ENCODE results near the gene BRINP1.

DNA sequence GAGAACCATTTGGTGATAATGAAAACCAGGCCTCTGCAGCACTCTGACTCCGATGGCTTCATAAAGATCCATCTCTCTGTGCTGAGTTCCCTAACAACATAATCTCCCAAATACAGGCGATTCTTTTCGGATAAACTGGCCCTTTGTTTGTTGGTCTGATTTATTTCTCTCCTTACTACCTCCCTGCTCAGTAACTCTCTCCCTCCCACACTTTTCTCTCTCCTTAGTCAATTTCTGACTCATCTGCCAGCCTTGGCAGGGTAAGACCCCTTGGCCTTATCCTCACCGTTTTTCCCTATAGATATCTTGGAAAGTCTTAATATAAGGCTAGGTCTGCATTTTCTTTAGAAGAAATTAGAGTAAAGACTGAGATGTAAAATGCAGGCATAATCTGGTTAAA lies 128.7 kb downstream of the BRINP1 start:
- TF ChIP-seq, protein P1, sequence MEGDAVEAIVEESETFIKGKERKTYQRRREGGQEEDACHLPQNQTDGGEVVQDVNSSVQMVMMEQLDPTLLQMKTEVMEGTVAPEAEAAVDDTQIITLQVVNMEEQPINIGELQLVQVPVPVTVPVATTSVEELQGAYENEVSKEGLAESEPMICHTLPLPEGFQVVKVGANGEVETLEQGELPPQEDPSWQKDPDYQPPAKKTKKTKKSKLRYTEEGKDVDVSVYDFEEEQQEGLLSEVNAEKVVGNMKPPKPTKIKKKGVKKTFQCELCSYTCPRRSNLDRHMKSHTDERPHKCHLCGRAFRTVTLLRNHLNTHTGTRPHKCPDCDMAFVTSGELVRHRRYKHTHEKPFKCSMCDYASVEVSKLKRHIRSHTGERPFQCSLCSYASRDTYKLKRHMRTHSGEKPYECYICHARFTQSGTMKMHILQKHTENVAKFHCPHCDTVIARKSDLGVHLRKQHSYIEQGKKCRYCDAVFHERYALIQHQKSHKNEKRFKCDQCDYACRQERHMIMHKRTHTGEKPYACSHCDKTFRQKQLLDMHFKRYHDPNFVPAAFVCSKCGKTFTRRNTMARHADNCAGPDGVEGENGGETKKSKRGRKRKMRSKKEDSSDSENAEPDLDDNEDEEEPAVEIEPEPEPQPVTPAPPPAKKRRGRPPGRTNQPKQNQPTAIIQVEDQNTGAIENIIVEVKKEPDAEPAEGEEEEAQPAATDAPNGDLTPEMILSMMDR (IDR thresholded peaks at IDR 0.05) = no peak
- TF ChIP-seq ZFX (IDR thresholded peaks at IDR 0.05; ENCODE audit: borderline replicate concordance) = no peak
